CD8-positive, alpha-beta memory T cell (primary cell): Measurements from ENCODE around the gene TMIGD1. TPM values are rescaled to one million over a fixed set of nuclear protein-coding genes. Genes with fewer than 3 reads are reported as not detected.
A peak's percentile ranks its signal among the peaks of the same experiment; 100 is the strongest.

Source experiments
- CTCF ChIA-PET: fragments of 350-600 bp; sonication (Branson Sonifier 250); formaldehyde crosslinking; loops from one replicate; lab custom pipeline; 2021; ENCODE audit warnings: antibody characterized with exemption; lab: Charles Lee
- POLR2A ChIA-PET: fragments of 350-600 bp; sonication (Branson Sonifier 250); formaldehyde crosslinking; loops from one replicate; lab custom pipeline; 2021; ENCODE audit warnings: antibody characterized with exemption; lab: Charles Lee
- DNase-seq, 5 donors: peaks; one replicate each; pipeline versions ENCODE4 v3.0.0 to v3.0.0-alpha.2; 2020 to 2022; ENCODE audit warnings: mixed read lengths in 1 of 5
- H3K27ac ChIP-seq: one replicate; pipeline ENCODE4 v1.7.0; 2013; ENCODE audit warnings: low read depth, mild to moderate bottlenecking, low read length, moderate library complexity
- H3K27me3 ChIP-seq: 2 replicates; pipeline ENCODE4 v1.7.0; 2013; ENCODE audit warnings: low read length, mild to moderate bottlenecking; ENCODE audit not compliant: insufficient read depth, poor library complexity, severe bottlenecking
- H3K36me3 ChIP-seq: 2 replicates; pipeline ENCODE4 v1.7.0; 2013; ENCODE audit warnings: mild to moderate bottlenecking, low read length, moderate library complexity; ENCODE audit not compliant: insufficient read depth
- H3K4me1 ChIP-seq: 2 replicates; pipeline ENCODE4 v1.7.0; 2013; ENCODE audit warnings: mild to moderate bottlenecking, low read length, moderate library complexity; ENCODE audit not compliant: insufficient read depth
- H3K4me3 ChIP-seq: 2 replicates; pipeline ENCODE4 v1.7.0; 2013; ENCODE audit warnings: mild to moderate bottlenecking, low read length
- H3K9me3 ChIP-seq: 2 replicates; pipeline ENCODE4 v1.7.0; 2013; ENCODE audit warnings: mild to moderate bottlenecking, low read length
- H3K27ac Mint-ChIP-seq, 8 donors: one replicate each; pipeline ENCODE4 v1.8.0; 2020 to 2021; ENCODE audit warnings: mixed read lengths in 8 of 8, mild to moderate bottlenecking in 6 of 8, inconsistent platforms in 3 of 8, moderate library complexity in 3 of 8
- H3K27me3 Mint-ChIP-seq, 2 donors: one replicate each; pipeline ENCODE4 v1.8.0; 2020 to 2021; ENCODE audit warnings: mixed read lengths in 2 of 2, mild to moderate bottlenecking in 1 of 2, moderate library complexity in 1 of 2
- H3K36me3 Mint-ChIP-seq, 3 donors: one replicate each; pipeline ENCODE4 v1.8.0; 2020 to 2021; ENCODE audit warnings: mixed read lengths in 3 of 3, inconsistent platforms in 1 of 3, mild to moderate bottlenecking in 1 of 3
- H3K4me1 Mint-ChIP-seq, 3 donors: one replicate each; pipeline ENCODE4 v1.8.0; 2020 to 2021; ENCODE audit warnings: mixed read lengths in 3 of 3, inconsistent platforms in 1 of 3, mild to moderate bottlenecking in 1 of 3
- H3K4me3 Mint-ChIP-seq, 7 donors: one replicate each; pipeline ENCODE4 v1.8.0; 2020 to 2021; ENCODE audit warnings: mixed read lengths in 7 of 7, mild to moderate bottlenecking in 6 of 7, moderate library complexity in 4 of 7, inconsistent platforms in 2 of 7
- H3K9me3 Mint-ChIP-seq, 5 donors: one replicate each; pipeline ENCODE4 v1.8.0; 2020 to 2022; ENCODE audit warnings: mixed read lengths in 5 of 5, mild to moderate bottlenecking in 3 of 5, moderate library complexity in 2 of 5, inconsistent platforms in 1 of 5
- polyA plus RNA-seq: library from polyadenylated mRNA; unstranded; fragments of 300-500 nt; fragmentation: Illumina TruSeq; gene quantifications from one replicate; pipeline ENCODE4 v1.2.3, GENCODE V29; 2021
- total RNA-seq, 2 experiments: library from RNA; stranded (reverse); gene quantifications; one replicate each; pipeline ENCODE4 v1.2.3, GENCODE V29; 2021

TMIGD1 gene
- total and polyA plus RNA-seq, 3 experiments from 2014 or later = not detected

- peaks cover 43% of the 10 kb centered on the region for H3K36me3 ChIP-seq
- no peak overlapping the region for H3K4me3 ChIP-seq
- Mint-ChIP-seq H3K4me1 (peaks cover 2 to 16% (median 7%) of the 10 kb centered on the region in 3 donors), H3K27ac (no peak overlapping the region), H3K9me3 (no peaks in the 10 kb centered on the region), H3K27me3 (no peaks in the 10 kb centered on the region), H3K36me3 (peaks cover 8 to 86% (median 30%) of the 10 kb centered on the region in 3 donors), H3K4me3 (no peak overlapping the region)
- ChIA-PET CTCF (no interaction called here), POLR2A (no interaction called here)
- no peak for DNase-seq
- H3K27me3 ChIP-seq = no peaks in the 10 kb centered on the region
- no peaks in the 10 kb centered on the region for H3K9me3 ChIP-seq
- no peak overlapping the region for H3K27ac ChIP-seq
- no peaks in the 10 kb centered on the region for H3K4me1 ChIP-seq
Measured at GRCh38 chr17:30274887-30275286, 59.0 kb downstream of the TMIGD1 start.

- CTCF ChIA-PET = no interaction called here
- no peaks in the 10 kb centered on the region for H3K9me3 Mint-ChIP-seq
Measured at GRCh38 chr17:30273373-30273772, 60.5 kb downstream of the TMIGD1 start.

GRCh38 chr17:30271102-30271501 is 62.8 kb downstream of the TMIGD1 start:
- no peaks in the 10 kb centered on the region for H3K27me3 Mint-ChIP-seq
- DNase-seq = no peak
- H3K27ac Mint-ChIP-seq = no peak overlapping the region
- Histone ChIP-seq H3K4me1 (no peaks in the 10 kb centered on the region), H3K9me3 (no peaks in the 10 kb centered on the region), H3K36me3 (peaks cover 52% of the 10 kb centered on the region), H3K27me3 (no peaks in the 10 kb centered on the region), H3K27ac (no peak overlapping the region), H3K4me3 (no peak overlapping the region)
- H3K4me3 Mint-ChIP-seq = no peak overlapping the region
- peaks cover 8 to 84% (median 36%) of the 10 kb centered on the region in 3 donors for H3K36me3 Mint-ChIP-seq
- H3K4me1 Mint-ChIP-seq = peaks cover 0 to 4% (median 3%) of the 10 kb centered on the region in 3 donors
- ChIA-PET CTCF (no interaction called here), POLR2A (no interaction called here)
- no peaks in the 10 kb centered on the region for H3K9me3 Mint-ChIP-seq

More at GRCh38 chr17:30273373-30273772, 60.5 kb downstream of the TMIGD1 start:
- peaks cover 1 to 14% (median 6%) of the 10 kb centered on the region in 3 donors for H3K4me1 Mint-ChIP-seq
- peaks cover 8 to 81% (median 29%) of the 10 kb centered on the region in 3 donors for H3K36me3 Mint-ChIP-seq
- Histone ChIP-seq H3K27me3 (no peaks in the 10 kb centered on the region), H3K36me3 (peaks cover 42% of the 10 kb centered on the region), H3K4me3 (no peak overlapping the region), H3K27ac (no peak overlapping the region), H3K9me3 (no peaks in the 10 kb centered on the region), H3K4me1 (no peaks in the 10 kb centered on the region)
- no peak overlapping the region for H3K27ac Mint-ChIP-seq
- H3K4me3 Mint-ChIP-seq = no peak overlapping the region
- POLR2A ChIA-PET = interaction anchor here (0.7 kb wide), 1 partner anchor 200 kb away, joined by 5 read pairs; no protein-coding TSS in a partner anchor
- H3K27me3 Mint-ChIP-seq = no peaks in the 10 kb centered on the region
- DNase-seq = no peak

DNA sequence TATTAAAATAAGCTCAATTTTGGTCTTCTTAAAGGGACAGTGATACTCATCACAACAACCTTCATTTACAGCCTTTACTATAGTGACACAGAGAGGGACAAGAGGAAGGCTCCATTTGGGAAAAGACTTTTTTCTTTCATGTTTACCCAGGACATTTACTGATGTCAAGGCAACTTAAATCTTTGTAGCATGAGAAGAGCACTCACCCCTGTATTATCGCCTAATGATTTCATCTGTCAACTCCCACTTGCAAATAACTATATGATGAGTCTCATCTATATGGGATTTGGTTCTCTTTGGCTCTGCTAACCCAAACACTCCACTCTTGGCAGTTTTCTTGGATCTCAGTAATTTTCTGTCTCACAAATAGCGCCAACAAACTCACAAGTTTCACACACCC is 66.2 kb downstream of the TMIGD1 start:
- Histone ChIP-seq H3K36me3 (peaks cover 52% of the 10 kb centered on the region), H3K4me3 (no peak overlapping the region), H3K9me3 (no peaks in the 10 kb centered on the region), H3K4me1 (no peaks in the 10 kb centered on the region), H3K27me3 (no peaks in the 10 kb centered on the region), H3K27ac (no peak overlapping the region)
- peaks cover 10 to 86% (median 39%) of the 10 kb centered on the region in 3 donors for H3K36me3 Mint-ChIP-seq
- CTCF ChIA-PET = interaction anchor here (1.3 to 2.3 kb wide), 2 partner anchors 69 to 162 kb away, joined by 5 to 9 read pairs; no protein-coding TSS in a partner anchor
- DNase-seq = no peak
- H3K27ac Mint-ChIP-seq = peak overlapping the region in 1 of 8 donors; percentile 4
- no peak overlapping the region for H3K4me3 Mint-ChIP-seq
- no peaks in the 10 kb centered on the region for H3K9me3 Mint-ChIP-seq
- no peaks in the 10 kb centered on the region for H3K4me1 Mint-ChIP-seq
- POLR2A ChIA-PET = no interaction called here
- H3K27me3 Mint-ChIP-seq = no peaks in the 10 kb centered on the region

Other genes starting within 250 kb of the TMIGD1 start
- gene NSRP1, start 217.2 kb downstream of the TMIGD1 start, total RNA-seq = 10 to 100 TPM; 26.8 to 27.9 TPM
- 38.4 TPM for gene NSRP1, start 217.2 kb downstream of the TMIGD1 start, polyA plus RNA-seq
- not detected for gene SLC6A4, start 98.4 kb downstream of the TMIGD1 start, total RNA-seq
- gene SLC6A4, start 98.4 kb downstream of the TMIGD1 start, polyA plus RNA-seq = 0.08 TPM
- gene BLMH, start 42.1 kb downstream of the TMIGD1 start, total RNA-seq = 10 to 100 TPM; 67.1 to 68.0 TPM
- 28.3 TPM for gene BLMH, start 42.1 kb downstream of the TMIGD1 start, polyA plus RNA-seq
- gene CPD, start 44.9 kb upstream of the TMIGD1 start, total RNA-seq = 10 to 100 TPM; 22.8 to 26.7 TPM
- gene CPD, start 44.9 kb upstream of the TMIGD1 start, polyA plus RNA-seq = 17.3 TPM
- gene GOSR1, start 143.4 kb upstream of the TMIGD1 start, total RNA-seq = 10 to 100 TPM; 59.1 to 63.1 TPM
- 63.2 TPM for gene GOSR1, start 143.4 kb upstream of the TMIGD1 start, polyA plus RNA-seq